IMR-90 (cell line): ENCODE results near the gene GJC1.

Source experiments
- BHLHE40 ChIP-seq: fragments of 150-350 bp; IDR thresholded peaks from 2 replicates; pipeline ENCODE4 v1.6.1; 2016; ENCODE audit warnings: mild to moderate bottlenecking, low read depth, low read length
- MXI1 ChIP-seq: IDR thresholded peaks from 2 replicates; pipeline ENCODE4 v1.6.1; 2012; ENCODE audit warnings: low read depth, mild to moderate bottlenecking, low read length, moderate library complexity, borderline replicate concordance
- POLR2A ChIP-seq: IDR thresholded peaks from 2 replicates; pipeline ENCODE4 v1.6.1; 2012; ENCODE audit warnings: mild to moderate bottlenecking, low read depth, low read length
- RAD21 ChIP-seq: IDR thresholded peaks from 2 replicates; pipeline ENCODE4 v1.6.1; 2012; ENCODE audit warnings: low read length, improper control_type of control experiment
- RFX5 ChIP-seq: IDR thresholded peaks from 2 replicates; pipeline ENCODE4 v1.8.0; 2012; ENCODE audit warnings: low read depth, mild to moderate bottlenecking, low read length, moderate library complexity
- TF ChIP-seq, protein P1 (sequence below): conservative IDR thresholded peaks from 2 replicates; pipeline ENCODE4 v1.5.1; 2012; ENCODE audit warnings: mild to moderate bottlenecking, low read depth, low read length, improper control_type of control experiment

DNA sequence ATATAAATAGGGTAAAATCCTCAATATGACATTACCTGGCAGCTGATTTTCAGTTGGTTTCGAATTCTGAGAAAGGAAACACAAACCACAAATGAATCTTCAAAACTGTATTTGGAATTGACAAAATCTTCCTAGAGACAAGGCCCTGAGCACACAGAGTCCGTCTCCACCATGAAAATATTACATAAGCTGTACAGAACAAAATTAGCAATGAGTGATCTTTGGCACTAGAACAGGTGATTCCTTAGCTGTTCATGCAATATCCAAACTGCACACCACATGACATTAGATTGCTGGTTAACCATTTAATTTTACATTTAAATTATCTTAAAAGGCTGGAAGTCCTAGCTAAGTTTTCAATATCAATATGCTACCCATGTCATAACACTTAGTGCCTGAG, 31.7 kb downstream of the GJC1 start:
- TF ChIP-seq, protein P1, sequence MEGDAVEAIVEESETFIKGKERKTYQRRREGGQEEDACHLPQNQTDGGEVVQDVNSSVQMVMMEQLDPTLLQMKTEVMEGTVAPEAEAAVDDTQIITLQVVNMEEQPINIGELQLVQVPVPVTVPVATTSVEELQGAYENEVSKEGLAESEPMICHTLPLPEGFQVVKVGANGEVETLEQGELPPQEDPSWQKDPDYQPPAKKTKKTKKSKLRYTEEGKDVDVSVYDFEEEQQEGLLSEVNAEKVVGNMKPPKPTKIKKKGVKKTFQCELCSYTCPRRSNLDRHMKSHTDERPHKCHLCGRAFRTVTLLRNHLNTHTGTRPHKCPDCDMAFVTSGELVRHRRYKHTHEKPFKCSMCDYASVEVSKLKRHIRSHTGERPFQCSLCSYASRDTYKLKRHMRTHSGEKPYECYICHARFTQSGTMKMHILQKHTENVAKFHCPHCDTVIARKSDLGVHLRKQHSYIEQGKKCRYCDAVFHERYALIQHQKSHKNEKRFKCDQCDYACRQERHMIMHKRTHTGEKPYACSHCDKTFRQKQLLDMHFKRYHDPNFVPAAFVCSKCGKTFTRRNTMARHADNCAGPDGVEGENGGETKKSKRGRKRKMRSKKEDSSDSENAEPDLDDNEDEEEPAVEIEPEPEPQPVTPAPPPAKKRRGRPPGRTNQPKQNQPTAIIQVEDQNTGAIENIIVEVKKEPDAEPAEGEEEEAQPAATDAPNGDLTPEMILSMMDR: no peak
- TF ChIP-seq RAD21 (no peak), POLR2A (no peak), RFX5 (no peak), MXI1 (no peak), BHLHE40 (no peak)
